Suppressor macrophage treated with lipopolysaccharide for 4 hours (primary cell): ENCODE results near the gene PNMA1.

Experiments
- DNase-seq: peaks from one replicate; pipeline ENCODE4 v3.0.0-alpha.2; 2020

Gene PNMA1

DNA sequence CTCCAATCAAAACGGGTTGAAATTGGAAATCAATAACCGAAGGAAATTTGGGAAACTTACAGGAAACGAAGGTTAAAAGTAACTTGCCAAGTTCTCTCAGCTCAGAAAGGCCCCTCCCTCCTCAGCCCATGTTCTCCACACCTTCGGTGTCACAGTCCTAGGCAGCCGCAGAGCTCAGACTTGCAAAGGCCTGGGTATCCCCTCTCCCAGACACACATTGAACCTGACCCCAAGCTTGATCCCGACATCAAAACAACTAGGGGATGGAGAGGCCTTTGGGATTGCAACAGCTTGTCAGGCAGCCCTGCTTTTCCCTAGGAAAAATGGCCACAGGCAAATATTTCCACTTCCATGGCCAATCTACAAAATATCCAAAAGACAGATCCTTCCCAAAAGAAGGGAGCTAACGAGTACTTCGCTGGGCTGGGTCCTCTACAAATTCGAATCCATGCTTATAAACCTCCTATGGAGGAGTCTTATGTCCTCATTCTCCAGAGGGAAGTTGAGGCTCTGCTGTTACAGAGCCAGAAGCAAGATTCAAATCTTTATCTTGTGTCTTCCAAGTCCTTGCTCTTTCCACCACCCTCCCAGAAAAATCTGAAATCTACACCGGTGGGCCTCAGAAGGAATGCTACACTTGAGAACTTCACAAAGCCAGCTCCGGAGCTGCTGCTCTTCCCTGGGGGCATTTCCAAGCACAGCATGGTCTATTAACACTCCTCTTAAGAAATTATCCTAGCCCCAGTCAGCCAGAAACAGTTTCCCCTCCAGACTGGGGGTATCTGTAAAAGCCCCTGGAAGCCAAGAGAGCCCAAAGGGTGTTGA lies 35.7 kb upstream of the PNMA1 start:
- no peak for DNase-seq

DNA sequence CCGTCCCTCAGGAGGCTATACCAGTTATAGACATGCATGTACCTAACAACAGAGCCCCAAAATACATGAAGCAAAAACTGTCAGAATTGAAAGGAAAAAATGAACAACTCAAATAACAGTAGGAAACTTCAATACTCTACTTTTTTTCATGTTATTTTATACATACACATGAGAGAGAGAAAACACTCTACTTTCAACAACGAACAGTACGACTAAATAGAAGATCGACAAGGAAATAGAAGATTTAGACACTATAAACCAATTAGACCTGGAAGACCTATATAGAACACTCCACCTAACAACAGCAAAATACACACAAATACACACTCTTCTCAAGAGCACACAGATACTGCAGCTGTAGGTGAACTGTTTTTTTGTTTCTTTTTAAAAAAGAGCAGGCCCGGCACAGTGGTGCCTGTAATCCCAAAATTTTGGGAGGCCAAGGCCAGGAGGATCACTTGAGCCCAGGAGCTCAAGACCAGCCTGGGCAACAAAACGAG lies 34.7 kb upstream of the PNMA1 start:
- no peak for DNase-seq

DNA sequence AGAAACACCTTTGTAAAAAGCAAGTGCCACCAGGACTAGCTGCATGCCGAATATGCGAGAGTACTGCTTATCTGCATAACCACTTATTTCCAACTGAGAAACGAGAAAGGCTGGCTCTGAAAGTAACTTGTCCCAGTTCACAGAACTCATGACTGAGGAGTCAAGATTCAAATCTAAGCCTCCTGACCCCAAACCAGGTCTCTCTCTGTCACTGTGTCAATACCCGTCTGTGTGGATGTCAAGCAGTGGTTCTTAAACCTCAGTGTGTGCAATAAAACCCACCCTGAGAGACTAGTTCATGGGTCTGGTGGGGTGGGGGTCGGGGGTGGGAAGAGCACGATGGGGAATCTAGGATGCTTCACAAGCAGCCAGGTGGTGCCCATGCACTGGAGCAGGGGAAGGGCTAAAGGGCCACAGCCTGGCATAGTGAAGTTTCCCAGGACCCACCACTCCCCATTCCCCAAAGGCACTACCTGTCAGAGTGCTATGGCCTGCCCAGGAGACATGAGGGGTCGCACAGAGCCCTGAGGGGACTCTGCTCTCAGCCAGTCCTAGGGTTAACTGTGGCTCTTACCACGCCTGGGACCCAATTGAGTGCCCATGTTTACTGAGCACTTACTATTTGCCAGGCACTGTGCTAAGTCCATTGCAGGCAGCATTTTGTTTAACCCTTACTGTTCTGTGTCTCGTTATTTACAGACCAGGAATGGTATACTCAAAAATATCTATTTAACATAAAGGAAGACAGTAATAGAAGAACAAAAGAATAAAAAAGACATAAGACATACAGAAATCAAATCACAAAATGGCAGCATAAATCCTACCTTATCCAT lies 33.4 kb upstream of the PNMA1 start:
- no peak for DNase-seq

DNA sequence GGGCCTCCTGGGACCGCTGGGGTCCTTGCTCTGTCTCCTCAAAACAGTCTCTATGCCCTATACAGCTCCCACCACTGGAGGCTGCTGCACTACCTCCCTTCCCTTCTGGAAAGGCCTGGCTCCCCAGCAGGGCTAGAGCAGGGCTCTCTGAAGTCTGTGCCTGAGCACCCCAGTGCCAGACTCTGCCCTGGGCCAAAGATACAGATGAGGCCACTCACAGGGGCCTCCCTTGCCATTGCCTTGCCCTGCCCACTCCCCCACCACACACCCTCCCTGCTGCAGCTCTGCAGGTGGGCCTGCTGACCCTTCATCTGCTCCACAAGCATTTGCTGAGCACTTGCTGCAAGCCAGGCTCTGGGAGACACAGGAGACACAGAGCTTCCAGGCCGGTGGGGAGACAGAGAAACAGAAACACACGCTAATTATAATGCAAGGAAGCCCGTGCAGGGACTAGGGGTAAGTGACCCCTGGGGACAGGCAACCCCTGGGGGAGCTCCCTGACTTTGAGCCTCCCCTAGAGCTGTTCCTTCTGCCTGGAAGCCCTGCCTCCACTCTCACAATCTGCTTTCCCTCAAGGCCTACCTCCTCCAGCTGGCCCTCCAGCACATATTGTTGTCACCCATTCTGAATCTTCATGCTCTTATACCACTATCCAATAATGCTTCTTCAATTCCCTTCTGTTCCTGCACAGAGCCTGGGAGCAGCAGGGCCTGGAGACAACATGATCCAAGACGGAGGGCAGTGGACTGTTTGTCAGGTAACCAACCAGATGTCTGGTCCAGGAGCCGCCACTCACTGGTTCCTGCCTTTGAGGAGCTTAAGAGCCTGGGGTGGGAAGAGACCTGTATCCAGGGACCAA lies 32.6 kb upstream of the PNMA1 start:
- no peak for DNase-seq

DNA sequence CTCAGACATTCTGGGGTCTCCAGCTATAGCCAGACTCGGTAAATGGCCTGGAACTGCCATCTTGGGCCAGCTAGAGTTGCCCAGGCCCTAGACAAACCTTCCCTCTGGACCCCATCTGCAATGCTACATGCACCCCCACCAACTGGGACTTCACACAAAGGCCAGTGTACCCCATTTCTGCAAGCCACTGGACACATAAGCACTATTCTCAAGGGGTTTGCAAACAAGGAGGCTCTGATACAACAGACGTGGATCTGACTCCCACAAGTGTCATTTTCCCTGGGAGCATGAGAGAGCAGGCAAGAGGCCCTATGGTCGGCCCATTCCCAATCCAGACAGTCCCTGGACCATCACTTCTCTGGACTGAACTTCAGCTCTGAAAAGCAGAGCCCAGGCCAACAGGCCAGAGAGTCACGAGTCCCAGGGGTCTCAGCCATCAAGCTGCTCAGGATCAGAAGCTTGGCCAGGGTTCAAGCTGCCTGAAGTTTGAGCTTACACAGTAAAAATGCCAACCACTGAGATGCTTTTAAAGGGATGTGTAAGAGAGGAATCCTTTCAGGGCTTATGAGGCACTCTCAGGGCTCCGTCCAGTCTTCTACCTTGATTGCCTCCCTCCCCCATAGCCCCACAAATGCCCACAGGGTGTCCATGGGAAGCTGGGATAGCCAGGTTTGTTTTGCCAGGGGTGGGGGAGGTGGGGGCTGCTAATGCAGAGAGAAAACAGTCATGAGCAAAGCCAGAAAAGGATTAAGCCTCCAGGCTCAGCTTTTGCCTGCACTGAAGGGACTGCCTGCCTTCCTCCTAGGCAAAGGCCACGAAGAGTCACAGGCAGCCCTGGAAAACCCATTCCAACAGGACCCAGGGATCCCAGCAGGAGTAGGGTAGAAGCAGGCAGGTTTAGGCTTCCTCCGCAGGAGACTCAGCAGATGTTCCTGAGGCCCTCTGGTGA lies 31.7 kb upstream of the PNMA1 start:
- DNase-seq, result no peak

DNA sequence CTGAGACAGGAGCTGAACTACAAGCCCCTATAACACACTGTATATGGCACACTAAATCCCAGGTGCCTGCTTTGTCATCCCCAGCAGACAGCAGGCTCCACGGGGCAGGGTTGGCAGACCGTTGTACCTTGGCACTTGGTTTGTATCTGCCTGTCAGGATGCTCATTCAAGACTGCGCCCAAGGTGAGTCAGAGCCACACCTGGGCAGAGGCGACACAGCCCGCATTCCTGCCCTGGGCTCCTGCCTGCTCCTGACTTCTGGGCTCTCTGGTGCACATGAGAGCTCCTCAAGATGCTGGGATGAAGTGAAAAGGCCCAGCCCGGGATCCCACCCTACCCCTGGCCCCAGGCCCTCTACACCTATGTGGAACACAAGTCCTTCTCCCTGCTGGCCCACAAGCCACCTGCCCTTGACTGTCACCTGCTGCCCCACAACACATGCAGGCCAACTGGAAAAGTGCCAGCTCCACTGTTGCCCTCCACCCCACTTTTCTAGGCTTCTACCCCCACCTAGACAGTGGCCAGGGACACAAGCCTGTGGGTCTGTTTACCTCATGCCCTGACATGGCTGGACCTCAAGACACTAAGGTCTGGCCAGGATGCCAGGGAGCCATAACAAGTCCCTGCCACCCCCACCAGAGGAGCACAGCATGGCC lies 30.8 kb upstream of the PNMA1 start:
- DNase-seq, result no peak

DNA sequence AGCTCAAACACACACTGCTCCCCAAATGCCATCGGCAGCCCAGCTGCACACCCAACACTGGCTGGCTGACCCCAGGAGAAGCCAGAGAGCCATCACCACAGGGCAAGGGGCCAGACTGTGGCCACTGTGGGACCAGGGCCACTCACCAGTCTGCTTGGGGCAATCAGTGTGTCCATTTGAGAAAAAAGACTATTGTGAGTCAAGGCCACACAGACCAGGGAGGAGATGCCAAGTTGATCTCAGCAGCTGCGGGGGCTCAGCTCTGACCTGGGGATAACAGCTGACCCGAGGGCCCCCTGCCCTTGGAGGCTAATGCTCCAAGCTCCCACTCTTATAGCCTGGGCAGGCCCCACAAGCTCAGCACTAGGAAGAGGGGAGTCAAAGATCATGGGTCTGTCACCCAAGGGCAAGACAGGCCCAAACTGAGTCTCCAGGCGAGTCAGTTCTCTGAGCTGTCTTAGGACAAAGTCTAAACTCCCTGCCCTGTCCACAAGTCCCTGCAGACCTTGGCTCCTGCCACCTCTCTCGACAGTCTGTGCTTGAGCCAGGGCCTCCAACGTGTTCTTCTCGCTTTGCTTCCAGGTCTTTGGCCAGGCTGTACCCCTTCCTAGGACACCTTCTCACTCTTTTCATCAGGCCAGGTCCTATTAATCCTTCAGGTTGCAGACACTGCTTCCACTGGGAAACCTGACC lies 30.1 kb upstream of the PNMA1 start:
- DNase-seq, result no peak

DNA sequence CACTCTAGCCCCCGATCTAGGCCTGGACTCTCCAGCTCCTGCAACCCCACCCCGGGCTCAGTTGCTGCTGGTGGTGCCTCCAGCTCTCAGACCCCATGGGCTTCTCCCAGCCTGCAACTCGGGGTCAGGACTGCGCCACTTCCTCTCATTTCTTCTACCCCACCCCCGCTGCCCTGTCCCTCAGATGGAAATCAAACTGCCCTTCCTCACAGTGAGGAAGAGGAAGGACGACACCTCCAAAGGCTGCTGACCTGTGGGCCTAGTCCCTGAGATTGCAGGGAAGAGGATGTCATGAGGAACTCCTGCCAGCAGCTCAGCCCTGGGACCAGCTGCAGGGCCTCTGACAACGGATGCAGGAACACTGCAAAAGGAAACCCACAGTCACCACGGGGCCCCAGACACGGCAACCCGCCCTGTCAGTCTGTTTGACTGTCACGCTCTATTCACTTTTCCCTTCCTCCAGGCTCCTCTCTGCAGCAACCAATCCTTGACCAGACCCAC lies 29.3 kb upstream of the PNMA1 start:
- DNase-seq, result peak; percentile 53

DNA sequence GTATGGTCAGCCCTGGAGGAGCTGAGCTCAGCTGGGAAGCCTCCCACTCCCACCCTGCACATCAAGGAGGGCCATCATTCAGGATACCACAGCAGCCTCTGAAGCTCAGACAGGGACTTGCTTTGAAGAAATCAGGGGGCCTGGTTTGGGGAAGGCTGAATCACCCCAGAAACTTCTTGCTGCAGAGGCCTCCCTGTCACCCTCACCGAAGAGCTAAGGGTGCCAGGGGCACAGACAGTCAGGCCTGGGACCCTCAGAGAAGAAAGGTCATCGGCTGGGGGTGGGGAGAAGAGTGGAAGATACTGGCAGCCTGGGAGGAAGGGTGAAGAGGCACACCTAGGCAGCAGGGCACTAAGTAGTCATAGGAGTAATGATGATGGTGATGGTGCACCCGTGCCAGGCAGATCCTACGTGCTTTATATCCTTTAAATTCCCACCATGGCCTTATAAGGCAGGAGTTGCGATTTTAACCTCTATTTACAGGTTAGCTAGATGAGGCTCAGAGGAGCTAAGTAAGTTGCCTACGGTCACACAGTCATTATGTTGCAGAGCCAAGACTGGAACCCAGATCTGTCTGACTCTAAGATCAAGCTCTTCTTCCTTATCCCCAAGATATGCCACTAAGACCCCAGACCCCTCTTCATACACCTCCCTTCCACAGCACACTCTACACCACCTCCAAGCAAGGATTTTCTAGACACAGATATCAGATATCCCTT lies 28.5 kb upstream of the PNMA1 start:
- DNase-seq, result no peak

DNA sequence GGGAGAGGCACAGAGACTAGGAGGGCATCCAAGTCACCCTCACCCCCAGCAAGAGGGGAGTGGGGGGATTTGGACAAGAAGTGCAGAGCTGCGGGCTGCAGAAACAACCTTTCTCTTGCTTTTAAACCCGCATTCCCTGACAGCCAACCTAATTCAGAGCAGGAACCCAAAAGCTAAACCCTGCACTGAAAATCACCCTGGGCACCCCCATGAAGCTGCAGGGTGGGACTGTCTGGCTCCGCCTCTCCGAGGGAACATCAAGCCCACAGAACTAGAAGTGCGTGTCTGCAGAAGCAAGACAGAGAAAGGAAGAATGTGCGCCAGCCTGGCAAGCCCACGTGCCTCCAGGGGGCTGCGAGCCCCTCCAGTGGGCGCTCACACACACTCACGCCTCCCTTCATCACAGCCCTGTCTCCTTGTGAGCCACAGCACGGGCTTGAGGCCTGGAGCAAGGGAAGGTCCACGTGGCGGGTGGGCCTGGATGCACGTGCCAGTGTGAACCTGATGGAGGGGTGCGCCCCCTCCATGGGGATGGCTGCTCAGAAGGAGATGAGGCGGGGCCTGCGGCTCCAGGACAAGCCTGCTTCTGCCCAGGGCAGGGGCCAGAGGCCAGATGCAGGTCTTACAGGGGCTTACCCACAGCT lies 27.8 kb upstream of the PNMA1 start:
- DNase-seq, result no peak

DNA sequence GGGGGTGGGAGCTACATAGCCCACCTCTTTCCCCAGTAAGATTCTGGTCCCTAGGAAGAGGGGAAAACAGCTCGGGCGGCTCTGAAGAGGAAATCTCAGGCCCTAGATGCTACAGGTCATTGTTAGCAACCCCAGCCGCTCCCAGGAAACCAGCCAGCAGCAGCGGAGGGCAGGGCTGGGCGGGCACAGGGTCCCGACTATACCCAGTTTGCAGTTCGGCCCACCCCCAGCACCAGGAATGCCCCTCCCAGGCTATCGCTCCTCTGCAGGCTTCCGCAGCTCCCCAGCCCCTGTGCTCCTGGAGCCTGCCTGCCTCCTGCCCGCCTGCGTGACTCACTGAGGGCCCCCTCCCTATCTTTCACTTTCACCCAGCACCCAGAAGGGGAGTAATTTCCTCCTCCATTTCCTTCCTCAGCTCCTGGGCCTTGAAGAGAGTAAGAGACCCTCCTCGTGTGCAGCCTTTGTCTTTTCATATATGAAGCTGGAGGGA lies 27.2 kb upstream of the PNMA1 start:
- DNase-seq, result peak; percentile 74

DNA sequence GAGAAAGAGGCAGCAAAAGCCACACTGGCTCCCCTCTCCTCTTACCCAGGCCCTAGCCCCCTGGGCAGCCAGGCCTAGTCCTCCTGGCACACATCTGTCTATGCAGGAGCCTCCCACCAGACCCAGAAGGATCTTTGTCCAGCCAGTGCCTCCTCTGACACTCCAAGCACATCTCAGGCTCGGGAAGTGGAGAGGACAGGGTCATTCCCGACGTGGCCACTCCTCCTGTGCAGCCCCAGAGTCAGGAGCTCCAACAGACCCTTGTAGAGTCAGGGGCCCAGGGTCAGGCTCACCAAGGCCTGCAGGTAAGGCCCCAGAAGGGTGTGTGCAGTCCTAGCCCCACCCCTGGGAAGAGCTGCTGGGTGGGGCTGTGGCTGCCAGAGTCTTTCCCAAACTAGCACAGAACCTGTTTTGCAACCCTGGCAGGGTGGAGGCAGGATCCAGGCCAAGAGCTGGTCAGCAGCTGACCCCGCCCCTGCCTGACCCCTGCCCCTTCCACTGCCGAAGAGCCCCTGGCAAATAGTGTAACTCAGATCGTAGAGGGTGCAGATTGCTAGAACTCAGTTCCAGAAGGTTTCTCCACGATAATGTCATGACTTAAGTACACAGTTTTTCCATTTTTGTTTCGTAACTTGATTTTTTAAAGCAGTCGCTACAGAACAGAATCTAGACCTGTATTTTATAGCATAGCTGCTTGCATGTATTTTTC lies 26.6 kb upstream of the PNMA1 start:
- no peak for DNase-seq

DNA sequence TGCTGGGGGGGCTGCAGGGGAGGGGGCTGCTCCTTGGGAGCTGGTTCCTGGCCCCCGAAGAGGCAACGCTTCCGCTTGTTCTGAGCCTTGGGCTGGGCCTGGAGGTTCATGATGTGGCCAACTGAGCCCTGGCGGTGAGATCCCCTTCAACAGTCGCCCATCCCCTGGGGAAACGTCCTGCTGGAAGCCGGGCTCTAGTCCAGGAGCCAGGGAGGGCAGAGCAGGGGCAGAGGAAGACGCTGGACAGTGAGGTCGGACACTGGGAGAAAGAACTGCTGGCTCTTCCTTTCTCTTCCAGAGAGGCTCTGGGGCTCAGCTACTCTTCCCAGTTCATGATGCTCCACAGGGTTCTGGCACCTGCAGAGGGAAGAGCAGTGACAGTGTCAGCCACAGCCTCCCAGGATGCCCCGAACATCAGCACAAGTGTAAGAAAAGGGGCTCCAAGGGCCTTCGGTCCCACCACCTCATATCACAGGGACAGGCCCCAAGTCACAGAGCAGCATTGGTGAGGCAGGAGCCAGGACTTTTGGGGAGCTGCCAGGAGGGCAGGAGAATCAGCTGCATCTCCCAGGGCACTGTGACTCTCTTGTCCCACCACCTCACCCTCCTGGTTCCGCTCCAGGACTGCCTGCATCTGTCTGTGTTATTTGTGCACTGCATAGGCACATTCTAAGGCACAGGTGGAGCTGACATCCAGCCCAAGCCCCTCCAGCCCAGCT lies 25.9 kb upstream of the PNMA1 start:
- no peak for DNase-seq

DNA sequence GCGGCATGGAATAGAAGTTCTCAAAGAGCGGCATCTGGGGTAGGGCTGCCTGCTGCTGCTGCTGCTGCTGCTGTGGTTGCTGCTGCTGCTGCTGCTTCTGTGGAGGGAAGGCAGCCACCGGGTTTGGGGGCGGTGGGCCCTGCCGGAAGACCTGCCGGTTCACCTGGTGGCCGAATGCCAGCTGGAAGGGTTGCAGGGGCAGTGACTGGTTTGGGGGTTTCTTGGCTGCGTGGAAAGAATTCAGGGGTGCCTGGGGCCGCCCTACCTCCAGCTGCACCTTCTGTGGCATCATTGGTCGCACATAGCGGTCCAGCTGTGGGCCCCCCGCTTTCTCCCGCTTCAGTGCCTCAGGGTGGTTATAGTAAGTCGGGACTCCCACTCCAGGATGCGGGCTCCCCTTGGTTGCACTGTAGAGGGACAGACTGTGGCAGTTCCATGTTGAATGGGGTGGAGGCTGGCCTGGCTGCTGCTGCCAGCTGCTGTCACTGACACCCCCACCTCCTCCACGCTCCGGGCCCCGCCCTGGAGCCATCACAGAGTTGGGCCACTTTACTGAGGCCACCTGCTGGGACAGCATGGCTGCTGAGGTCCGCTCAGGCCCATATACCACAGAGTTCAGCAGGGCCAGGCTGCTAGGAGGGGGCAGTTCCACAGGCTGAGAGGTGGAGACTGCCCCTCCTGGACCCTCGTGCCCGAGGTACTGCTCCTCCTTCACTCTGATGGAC lies 25.2 kb upstream of the PNMA1 start:
- DNase-seq, result no peak

DNA sequence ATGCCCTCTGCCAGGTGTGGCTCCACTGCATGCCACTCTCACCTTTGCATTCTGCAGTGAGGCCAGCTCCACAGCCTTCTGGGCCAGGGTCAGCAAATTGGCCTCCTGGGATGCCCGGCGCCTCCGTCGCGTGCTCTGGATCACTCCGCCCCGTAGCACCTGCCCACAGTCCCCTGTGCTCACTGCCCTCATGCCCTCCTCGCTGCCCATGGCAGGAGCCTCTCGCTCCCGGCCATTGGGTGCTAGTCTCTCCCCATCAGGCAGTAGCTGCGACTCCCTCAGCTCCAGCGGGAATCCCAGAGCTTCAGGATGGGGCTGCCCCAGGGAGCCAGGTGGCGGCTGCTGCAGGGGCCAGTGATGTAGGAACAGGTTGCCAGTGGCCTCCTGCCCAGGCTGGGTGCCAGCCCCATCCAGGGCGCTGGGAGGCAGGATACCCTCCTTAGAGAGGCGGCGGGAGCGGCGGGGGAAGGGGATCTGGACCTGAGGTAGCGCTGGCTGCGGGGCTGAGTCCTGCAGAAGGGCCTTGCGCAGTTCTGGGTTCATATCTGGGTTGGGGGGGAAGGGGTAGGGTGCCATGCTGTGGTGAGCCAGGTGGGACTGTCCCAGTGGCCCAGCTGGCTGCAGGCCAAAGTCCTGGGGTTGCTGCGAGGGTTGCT lies 24.5 kb upstream of the PNMA1 start:
- no peak for DNase-seq

DNA sequence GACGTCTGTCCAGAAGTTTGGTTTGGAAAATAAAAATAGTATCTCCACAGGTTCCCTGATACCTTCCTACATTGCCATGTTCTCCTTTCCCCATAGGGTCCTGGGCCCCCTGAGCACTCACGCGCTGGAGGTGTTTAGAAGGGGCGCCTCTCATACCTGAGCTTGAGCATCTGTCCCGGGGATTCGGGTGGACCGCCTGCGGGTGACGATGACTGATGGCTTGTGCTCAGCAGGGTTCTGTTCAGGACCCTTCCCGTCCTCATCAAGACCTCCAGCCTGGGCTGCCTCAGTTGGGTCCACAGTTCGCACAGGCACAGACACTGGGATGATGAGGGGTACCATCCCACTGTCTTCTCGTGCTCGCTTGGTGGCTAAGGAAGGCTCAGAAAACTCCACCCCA lies 22.7 kb upstream of the PNMA1 start:
- no peak for DNase-seq
